HEK293 (cell line): ENCODE measurements around the gene METAP1D.

Source experiments
- CTCF ChIA-PET: fragments of 350-600 bp; formaldehyde crosslinking; extraction: SDS; loops from one replicate; lab custom pipeline; 2021; ENCODE audit warnings: antibody characterized with exemption; lab: Yijun Ruan, JAX
- POLR2A ChIA-PET: fragments of 300-600 bp; formaldehyde crosslinking; extraction: SDS; loops from one replicate; lab custom pipeline; 2020; ENCODE audit warnings: antibody characterized with exemption, inconsistent platforms; lab: Yijun Ruan, JAX
- H3K27ac ChIP-seq: fragments of 200-500 bp; sonication (Bioruptor generic); 2 replicates; pipeline ENCODE4 v1.5.1; 2014; ENCODE audit warnings: low read depth, low read length, control low read depth, inconsistent platforms; ENCODE audit errors: extremely low read depth
- H3K36me3 ChIP-seq, 2 experiments: fragments of 200-500 bp in 1 of 2; sonication (Bioruptor generic) in 1 of 2; 1 replicate in 1 of 2; 2 replicates in 1 of 2; pipeline ENCODE4 v1.5.1; 2014 to 2017; ENCODE audit warnings: inconsistent platforms in 2 of 2, low read length in 2 of 2; ENCODE audit not compliant: control insufficient read depth in 2 of 2, insufficient read depth in 1 of 2
- H3K4me1 ChIP-seq: fragments of 200-500 bp; sonication (Bioruptor generic); 2 replicates; pipeline ENCODE4 v1.5.1; 2014; ENCODE audit warnings: mild to moderate bottlenecking, low read length, inconsistent platforms; ENCODE audit not compliant: control insufficient read depth, insufficient read depth
- H3K4me3 ChIP-seq: 2 replicates; pipeline ENCODE4 v1.5.1; 2011; ENCODE audit warnings: low read depth, mild to moderate bottlenecking, control low read depth, low read length, moderate library complexity
- H3K9me3 ChIP-seq: fragments of 200-500 bp; sonication (Bioruptor generic); 2 replicates; pipeline ENCODE4 v1.5.1; 2014; ENCODE audit warnings: low read depth, low read length, inconsistent platforms; ENCODE audit not compliant: control insufficient read depth, insufficient read depth
- FEZF1 ChIP-seq: fragments of 450-650 bp; formaldehyde crosslinking; IDR thresholded peaks from 2 replicates; pipeline ENCODE4 v1.5.1; 2016; ENCODE audit warnings: missing biosample characterization, missing genetic modification characterization
- TCF7L2 ChIP-seq: IDR thresholded peaks from 2 replicates; pipeline ENCODE4 v1.6.1; 2011; ENCODE audit warnings: low read depth, mild to moderate bottlenecking, inconsistent platforms, low read length, moderate library complexity, borderline replicate concordance
- ZEB2 ChIP-seq: fragments of 450-650 bp; formaldehyde crosslinking; IDR thresholded peaks from 2 replicates; pipeline ENCODE4 v1.5.1; 2016; ENCODE audit warnings: missing biosample characterization, missing genetic modification characterization
- ZFP69B ChIP-seq: fragments of 450-650 bp; formaldehyde crosslinking; IDR thresholded peaks from 2 replicates; pipeline ENCODE4 v1.5.1; 2016; ENCODE audit warnings: missing biosample characterization, missing genetic modification characterization
- ZNF121 ChIP-seq: fragments of 450-650 bp; formaldehyde crosslinking; IDR thresholded peaks from 2 replicates; pipeline ENCODE4 v1.5.1; 2016; ENCODE audit warnings: missing biosample characterization, missing genetic modification characterization
- ZNF26 ChIP-seq: fragments of 450-650 bp; formaldehyde crosslinking; IDR thresholded peaks from 2 replicates; pipeline ENCODE4 v1.5.1; 2016; ENCODE audit warnings: missing biosample characterization, missing genetic modification characterization
- ZNF280D ChIP-seq: fragments of 450-650 bp; formaldehyde crosslinking; IDR thresholded peaks from 2 replicates; pipeline ENCODE4 v1.5.1; 2016; ENCODE audit warnings: missing biosample characterization, missing genetic modification characterization
- ZNF660 ChIP-seq: fragments of 450-650 bp; IDR thresholded peaks from 2 replicates; pipeline ENCODE4 v1.5.1; 2018; ENCODE audit warnings: missing biosample characterization, mild to moderate bottlenecking, missing genetic modification characterization
- ZNF707 ChIP-seq: fragments of 450-650 bp; formaldehyde crosslinking; IDR thresholded peaks from 2 replicates; pipeline ENCODE4 v1.5.1; 2016; ENCODE audit warnings: missing biosample characterization, missing genetic modification characterization
- ZNF791 ChIP-seq: fragments of 450-650 bp; formaldehyde crosslinking; IDR thresholded peaks from 2 replicates; pipeline ENCODE4 v1.5.1; 2016; ENCODE audit warnings: missing biosample characterization, missing genetic modification characterization
- TF ChIP-seq, protein P1 (sequence below): fragments of 450-650 bp; formaldehyde crosslinking; IDR thresholded peaks from 2 replicates; pipeline ENCODE4 v1.5.1; 2016; ENCODE audit warnings: missing biosample characterization, missing genetic modification characterization
- TF ChIP-seq, protein P2 (sequence below): fragments of 450-650 bp; formaldehyde crosslinking; IDR thresholded peaks from 2 replicates; pipeline ENCODE4 v1.5.1; 2017; ENCODE audit warnings: missing biosample characterization, missing genetic modification characterization

The METAP1D gene

DNA sequence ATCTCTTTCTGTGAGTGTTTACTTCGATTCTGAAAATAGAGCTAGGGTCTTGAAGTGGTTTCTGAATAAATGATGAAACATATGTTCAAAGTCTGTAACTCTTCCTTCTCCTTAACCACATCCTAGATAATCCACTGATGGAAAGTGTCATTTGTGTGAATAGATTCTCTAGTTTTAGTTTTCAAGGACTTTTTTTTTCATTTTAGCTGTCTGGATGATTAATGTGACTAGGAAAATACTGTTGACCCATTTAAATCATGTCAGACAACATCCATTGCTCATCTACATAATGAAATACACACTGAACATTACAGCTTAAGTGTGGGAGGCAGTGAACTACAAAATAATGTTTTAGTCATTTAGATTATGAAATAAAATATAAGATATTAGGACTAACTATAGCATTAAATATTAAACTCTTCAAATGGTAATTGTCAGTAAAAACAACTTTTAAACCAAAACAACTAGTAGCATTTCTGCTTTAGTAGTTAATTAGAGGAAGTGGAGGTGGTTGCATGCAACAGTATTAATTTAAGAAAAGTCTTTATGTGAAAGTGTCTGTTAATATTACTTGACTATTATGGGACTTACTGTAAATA is 46.4 kb downstream of the METAP1D start:
- Histone ChIP-seq H3K4me1 (peaks cover 5% of the 10 kb centered on the region; the same call in 1 of the 2 replicates), H3K27ac (no peak overlapping the region), H3K4me3 (no peak overlapping the region), H3K36me3 (no peaks in the 10 kb centered on the region), H3K9me3 (no peaks in the 10 kb centered on the region)
- TF ChIP-seq FEZF1 (tag by site-specific recombination) (peak; percentile 61), ZFP69B (tag by site-specific recombination) (no peak), ZEB2 (peak; percentile 84), ZNF791 (tag by site-specific recombination) (no peak)
- TF ChIP-seq, protein P1, sequence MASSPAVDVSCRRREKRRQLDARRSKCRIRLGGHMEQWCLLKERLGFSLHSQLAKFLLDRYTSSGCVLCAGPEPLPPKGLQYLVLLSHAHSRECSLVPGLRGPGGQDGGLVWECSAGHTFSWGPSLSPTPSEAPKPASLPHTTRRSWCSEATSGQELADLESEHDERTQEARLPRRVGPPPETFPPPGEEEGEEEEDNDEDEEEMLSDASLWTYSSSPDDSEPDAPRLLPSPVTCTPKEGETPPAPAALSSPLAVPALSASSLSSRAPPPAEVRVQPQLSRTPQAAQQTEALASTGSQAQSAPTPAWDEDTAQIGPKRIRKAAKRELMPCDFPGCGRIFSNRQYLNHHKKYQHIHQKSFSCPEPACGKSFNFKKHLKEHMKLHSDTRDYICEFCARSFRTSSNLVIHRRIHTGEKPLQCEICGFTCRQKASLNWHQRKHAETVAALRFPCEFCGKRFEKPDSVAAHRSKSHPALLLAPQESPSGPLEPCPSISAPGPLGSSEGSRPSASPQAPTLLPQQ (tag by site-specific recombination), result no peak
- TF ChIP-seq, protein P2, sequence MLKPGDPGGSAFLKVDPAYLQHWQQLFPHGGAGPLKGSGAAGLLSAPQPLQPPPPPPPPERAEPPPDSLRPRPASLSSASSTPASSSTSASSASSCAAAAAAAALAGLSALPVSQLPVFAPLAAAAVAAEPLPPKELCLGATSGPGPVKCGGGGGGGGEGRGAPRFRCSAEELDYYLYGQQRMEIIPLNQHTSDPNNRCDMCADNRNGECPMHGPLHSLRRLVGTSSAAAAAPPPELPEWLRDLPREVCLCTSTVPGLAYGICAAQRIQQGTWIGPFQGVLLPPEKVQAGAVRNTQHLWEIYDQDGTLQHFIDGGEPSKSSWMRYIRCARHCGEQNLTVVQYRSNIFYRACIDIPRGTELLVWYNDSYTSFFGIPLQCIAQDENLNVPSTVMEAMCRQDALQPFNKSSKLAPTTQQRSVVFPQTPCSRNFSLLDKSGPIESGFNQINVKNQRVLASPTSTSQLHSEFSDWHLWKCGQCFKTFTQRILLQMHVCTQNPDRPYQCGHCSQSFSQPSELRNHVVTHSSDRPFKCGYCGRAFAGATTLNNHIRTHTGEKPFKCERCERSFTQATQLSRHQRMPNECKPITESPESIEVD, result peak; percentile 94
- ChIA-PET POLR2A (interaction anchor here (0.7 to 1.0 kb wide), 3 partner anchors 9 to 124 kb away, joined by 3 to 7 read pairs (median 3); partner anchors contain the start of genes DLX2 and HAT1), CTCF (interaction anchor here (0.7 kb wide), 1 partner anchor 39 kb away, joined by 4 read pairs; the partner anchor contains the start of gene DLX1)

DNA sequence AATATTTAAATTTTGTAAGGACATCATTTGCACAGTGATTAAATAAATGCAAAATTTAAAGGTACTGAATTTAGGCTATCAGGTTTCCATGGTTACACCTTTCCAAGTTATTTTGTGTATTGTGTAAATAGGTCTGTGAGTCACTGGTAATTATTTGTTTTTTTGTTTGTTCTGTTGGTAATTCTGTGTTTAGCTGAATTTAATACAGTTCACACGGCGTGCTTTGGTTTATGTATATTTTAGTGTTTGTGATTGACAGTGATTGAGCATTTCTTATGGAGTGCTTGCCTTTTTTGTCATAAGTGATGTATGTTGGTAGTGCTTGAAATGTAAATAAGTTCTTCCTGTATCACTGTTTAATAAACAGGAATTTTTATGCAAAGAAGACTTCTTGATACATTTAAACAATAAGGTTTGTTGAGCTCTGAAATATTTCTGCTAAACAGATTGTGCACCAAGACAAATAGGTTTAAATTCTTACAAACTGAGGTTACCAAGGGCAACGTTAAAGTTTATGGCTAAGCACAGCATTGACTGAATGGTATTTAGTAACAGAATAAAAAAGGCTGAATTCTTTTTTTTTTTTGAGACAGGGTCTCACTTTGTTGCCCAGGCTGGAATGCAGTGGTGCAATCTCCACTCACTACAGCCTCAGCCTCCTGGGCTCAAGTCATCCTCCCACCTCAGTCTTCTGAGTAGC is 47.3 kb downstream of the METAP1D start:
- ChIA-PET POLR2A (interaction anchor here (0.7 to 1.0 kb wide), 2 partner anchors 8 to 56 kb away, joined by 3 to 7 read pairs; partner anchors contain the start of gene DLX2), CTCF (interaction anchor here (0.6 to 1.0 kb wide), 2 partner anchors 53 to 657 kb away, joined by 5 to 6 read pairs; no protein-coding TSS in a partner anchor)

More for the DNA sequence above, 47.3 kb downstream of the METAP1D start:
- Histone ChIP-seq H3K4me3 (no peak overlapping the region), H3K9me3 (no peaks in the 10 kb centered on the region), H3K36me3 (no peaks in the 10 kb centered on the region), H3K4me1 (peaks cover 12% of the 10 kb centered on the region), H3K27ac (no peak overlapping the region)
- no peak for TF ChIP-seq TCF7L2
- no peak for TF ChIP-seq ZNF707 (tag by site-specific recombination)
- TF ChIP-seq FEZF1 (tag by site-specific recombination), result peak; percentile 15; the same call in 1 of the 2 replicates
- TF ChIP-seq ZNF26 (tag by site-specific recombination), result peak; percentile 77
- no peak for TF ChIP-seq ZNF660 (tag by site-specific recombination)
- TF ChIP-seq ZNF280D (tag by site-specific recombination), result no peak
- 0 out of 2 replicates have a peak, but pooled peaks have one; percentile 19 for TF ChIP-seq ZNF121
- TF ChIP-seq, protein P2, result peak; percentile 65
